MM.1S (cell line): ENCODE results near the gene IL1RAP.

ENCODE experiments used
- DNase-seq: peaks from one replicate; pipeline ENCODE4 v3.0.0-alpha.2; 2015
- H2AFZ ChIP-seq: fragments of 300-600 bp; sonication (generic); 2 replicates; pipeline ENCODE4 v1.6.0; 2016; ENCODE audit warnings: antibody characterized with exemption, low read length
- H3F3A ChIP-seq: fragments of 300-600 bp; sonication (generic); 2 replicates; pipeline ENCODE4 v1.6.1; 2016; ENCODE audit warnings: mild to moderate bottlenecking, antibody characterized with exemption, low read length, moderate library complexity, mixed read lengths; ENCODE audit not compliant: insufficient read depth
- H3K27ac ChIP-seq: fragments of 300-600 bp; sonication (generic); 2 replicates; pipeline ENCODE4 v1.5.1; 2016; ENCODE audit warnings: mild to moderate bottlenecking, low read length
- H3K27me3 ChIP-seq: fragments of 300-600 bp; sonication (generic); replicated peaks from 2 replicates; pipeline ENCODE4 v1.6.0; 2016; ENCODE audit warnings: low read length; ENCODE audit not compliant: insufficient read depth
- H3K36me3 ChIP-seq: fragments of 300-600 bp; sonication (generic); replicated peaks from 2 replicates; pipeline ENCODE4 v1.6.1; 2016; ENCODE audit warnings: mild to moderate bottlenecking, low read length, mixed read lengths; ENCODE audit not compliant: insufficient read depth
- H3K4me1 ChIP-seq: fragments of 300-600 bp; sonication (generic); 2 replicates; pipeline ENCODE4 v1.6.1; 2016; ENCODE audit warnings: low read length, mixed read lengths
- H3K4me2 ChIP-seq: fragments of 300-600 bp; sonication (generic); 2 replicates; pipeline ENCODE4 v1.6.0; 2016; ENCODE audit warnings: low read depth, low read length
- H3K4me3 ChIP-seq: fragments of 300-600 bp; sonication (generic); 2 replicates; pipeline ENCODE4 v1.5.1; 2016; ENCODE audit warnings: low read length, mixed read lengths
- H3K79me2 ChIP-seq: fragments of 300-600 bp; sonication (generic); 2 replicates; pipeline ENCODE4 v1.6.1; 2016; ENCODE audit warnings: mixed run types, low read length, mixed read lengths
- H3K9ac ChIP-seq: fragments of 300-600 bp; sonication (generic); 2 replicates; pipeline ENCODE4 v1.6.1; 2016; ENCODE audit warnings: low read length, mixed read lengths
- H3K9me2 ChIP-seq: fragments of 300-600 bp; sonication (generic); replicated peaks from 2 replicates; pipeline ENCODE4 v1.6.1; 2016; ENCODE audit warnings: mild to moderate bottlenecking, low read length, mixed read lengths; ENCODE audit not compliant: insufficient read depth
- H3K9me3 ChIP-seq: fragments of 300-600 bp; sonication (generic); replicated peaks from 2 replicates; pipeline ENCODE4 v1.6.1; 2016; ENCODE audit warnings: mild to moderate bottlenecking, low read length, mixed read lengths; ENCODE audit not compliant: insufficient read depth
- H4K20me1 ChIP-seq: fragments of 300-600 bp; sonication (generic); 2 replicates; pipeline ENCODE4 v1.6.1; 2016; ENCODE audit warnings: mild to moderate bottlenecking, low read length, moderate library complexity, mixed read lengths; ENCODE audit not compliant: insufficient read depth
- CTCF ChIP-seq: fragments of 300-600 bp; sonication (generic); IDR thresholded peaks from 2 replicates; pipeline ENCODE4 v1.5.1; 2016; ENCODE audit warnings: antibody characterized with exemption, low read length, mixed read lengths
- EZH2 ChIP-seq: fragments of 300-600 bp; sonication (generic); optimal IDR thresholded peaks from 2 replicates; pipeline ENCODE3; 2017; ENCODE audit warnings: low read depth, mild to moderate bottlenecking, antibody characterized with exemption, low read length, mixed read lengths
- EZH2phosphoT487 ChIP-seq: fragments of 300-600 bp; sonication (generic); IDR thresholded peaks from 2 replicates; pipeline ENCODE4 v1.6.1; 2018; ENCODE audit warnings: antibody characterized with exemption, low read length

IL1RAP gene

GRCh38 chr3:190486908-190487607 lies 26.8 kb upstream of the IL1RAP start:
- no peak overlapping the region for H2AFZ ChIP-seq
- peaks cover 33% of the 10 kb centered on the region for H3K27me3 ChIP-seq
- H3K9me2 ChIP-seq = no peaks in the 10 kb centered on the region
- no peaks in the 10 kb centered on the region for H3F3A ChIP-seq
- H3K36me3 ChIP-seq = no peaks in the 10 kb centered on the region
- no peaks in the 10 kb centered on the region for H3K79me2 ChIP-seq
- no peak overlapping the region for H3K9ac ChIP-seq
- no peaks in the 10 kb centered on the region for H4K20me1 ChIP-seq
- no peak overlapping the region for H3K4me3 ChIP-seq
- TF ChIP-seq CTCF = no peak
- TF ChIP-seq EZH2phosphoT487 = no peak
- TF ChIP-seq EZH2 = no peak
- no peak overlapping the region for H3K27ac ChIP-seq
- no peak overlapping the region for H3K4me2 ChIP-seq
- H3K9me3 ChIP-seq = no peaks in the 10 kb centered on the region
- DNase-seq = no peak
- no peaks in the 10 kb centered on the region for H3K4me1 ChIP-seq

GRCh38 chr3:190491533-190492054 lies 22.3 kb upstream of the IL1RAP start:
- H3F3A ChIP-seq = no peaks in the 10 kb centered on the region
- peaks cover 62% of the 10 kb centered on the region for H3K27me3 ChIP-seq
- no peaks in the 10 kb centered on the region for H3K9me3 ChIP-seq
- H3K4me3 ChIP-seq = no peak overlapping the region
- DNase-seq = peak; percentile 65
- no peaks in the 10 kb centered on the region for H3K36me3 ChIP-seq
- H3K9me2 ChIP-seq = no peaks in the 10 kb centered on the region
- H2AFZ ChIP-seq = no peak overlapping the region
- no peak overlapping the region for H3K27ac ChIP-seq
- H3K4me1 ChIP-seq = no peaks in the 10 kb centered on the region
- no peak overlapping the region for H3K4me2 ChIP-seq
- H4K20me1 ChIP-seq = no peaks in the 10 kb centered on the region
- TF ChIP-seq EZH2phosphoT487 = peak; percentile 86; the same call in 1 of the 2 replicates
- TF ChIP-seq EZH2 = no peak
- no peak overlapping the region for H3K9ac ChIP-seq
- no peaks in the 10 kb centered on the region for H3K79me2 ChIP-seq

- Histone ChIP-seq H3K27me3 (peaks cover 65% of the 10 kb centered on the region), H3K9ac (no peak overlapping the region), H3K4me3 (no peak overlapping the region), H3K9me3 (no peaks in the 10 kb centered on the region), H3K9me2 (no peaks in the 10 kb centered on the region), H4K20me1 (no peaks in the 10 kb centered on the region), H3K4me2 (no peak overlapping the region), H3F3A (no peaks in the 10 kb centered on the region), H3K79me2 (no peaks in the 10 kb centered on the region), H3K27ac (no peak overlapping the region), H3K4me1 (no peaks in the 10 kb centered on the region), H3K36me3 (no peaks in the 10 kb centered on the region), H2AFZ (no peak overlapping the region)
- TF ChIP-seq CTCF (no peak), EZH2 (no peak), EZH2phosphoT487 (no peak)
- no peak for DNase-seq
These were observed 21.8 kb upstream of the IL1RAP start for GRCh38 chr3:190492129-190492528.

- no peak overlapping the region for H3K9ac ChIP-seq
- no peak for TF ChIP-seq CTCF
- no peak for TF ChIP-seq EZH2phosphoT487
- no peak for TF ChIP-seq EZH2
- H3K79me2 ChIP-seq = no peaks in the 10 kb centered on the region
- no peak overlapping the region for H3K4me2 ChIP-seq
- H3F3A ChIP-seq = no peaks in the 10 kb centered on the region
- H3K36me3 ChIP-seq = no peaks in the 10 kb centered on the region
- H3K9me3 ChIP-seq = no peaks in the 10 kb centered on the region
- no peak overlapping the region for H3K27ac ChIP-seq
- H2AFZ ChIP-seq = no peak overlapping the region
- no peaks in the 10 kb centered on the region for H3K9me2 ChIP-seq
- no peak overlapping the region for H3K4me3 ChIP-seq
- H3K4me1 ChIP-seq = no peaks in the 10 kb centered on the region
- no peak for DNase-seq
- no peaks in the 10 kb centered on the region for H4K20me1 ChIP-seq
- H3K27me3 ChIP-seq = peaks cover 61% of the 10 kb centered on the region
These were observed 20.9 kb upstream of the IL1RAP start for GRCh38 chr3:190492966-190493365.
